SK-N-SH (cell line): Measurements from ENCODE around the gene DMRT3.

Source experiments
- FOXM1 ChIP-seq: IDR thresholded peaks from 2 replicates; pipeline ENCODE4 v1.4.0; 2012; ENCODE audit warnings: low read depth, mild to moderate bottlenecking
- RAD21 ChIP-seq: IDR thresholded peaks from 2 replicates; pipeline ENCODE4 v1.6.1; 2012; ENCODE audit warnings: mild to moderate bottlenecking, low read length
- REST ChIP-seq: IDR thresholded peaks from 2 replicates; pipeline ENCODE4 v1.6.1; 2012; ENCODE audit warnings: mild to moderate bottlenecking, low read depth, low read length, moderate library complexity
- TAF1 ChIP-seq: IDR thresholded peaks from 2 replicates; pipeline ENCODE4 v1.6.1; 2012; ENCODE audit warnings: low read depth, mild to moderate bottlenecking, low read length, moderate library complexity, borderline replicate concordance
- TF ChIP-seq, protein P1 (sequence below): fragments of 200-600 bp; sonication (generic); IDR thresholded peaks from 2 replicates; pipeline ENCODE4 v1.6.1; 2017; ENCODE audit warnings: antibody characterized with exemption, mild to moderate bottlenecking, moderate library complexity

GRCh38 chr9:976943-977837 is 735 bp downstream of the DMRT3 start:
- TF ChIP-seq, protein P1, sequence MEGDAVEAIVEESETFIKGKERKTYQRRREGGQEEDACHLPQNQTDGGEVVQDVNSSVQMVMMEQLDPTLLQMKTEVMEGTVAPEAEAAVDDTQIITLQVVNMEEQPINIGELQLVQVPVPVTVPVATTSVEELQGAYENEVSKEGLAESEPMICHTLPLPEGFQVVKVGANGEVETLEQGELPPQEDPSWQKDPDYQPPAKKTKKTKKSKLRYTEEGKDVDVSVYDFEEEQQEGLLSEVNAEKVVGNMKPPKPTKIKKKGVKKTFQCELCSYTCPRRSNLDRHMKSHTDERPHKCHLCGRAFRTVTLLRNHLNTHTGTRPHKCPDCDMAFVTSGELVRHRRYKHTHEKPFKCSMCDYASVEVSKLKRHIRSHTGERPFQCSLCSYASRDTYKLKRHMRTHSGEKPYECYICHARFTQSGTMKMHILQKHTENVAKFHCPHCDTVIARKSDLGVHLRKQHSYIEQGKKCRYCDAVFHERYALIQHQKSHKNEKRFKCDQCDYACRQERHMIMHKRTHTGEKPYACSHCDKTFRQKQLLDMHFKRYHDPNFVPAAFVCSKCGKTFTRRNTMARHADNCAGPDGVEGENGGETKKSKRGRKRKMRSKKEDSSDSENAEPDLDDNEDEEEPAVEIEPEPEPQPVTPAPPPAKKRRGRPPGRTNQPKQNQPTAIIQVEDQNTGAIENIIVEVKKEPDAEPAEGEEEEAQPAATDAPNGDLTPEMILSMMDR, result no peak
- TF ChIP-seq REST (no peak), TAF1 (no peak), RAD21 (no peak), FOXM1 (no peak)
